ENCODE data around the gene ARL13A.

DNA sequence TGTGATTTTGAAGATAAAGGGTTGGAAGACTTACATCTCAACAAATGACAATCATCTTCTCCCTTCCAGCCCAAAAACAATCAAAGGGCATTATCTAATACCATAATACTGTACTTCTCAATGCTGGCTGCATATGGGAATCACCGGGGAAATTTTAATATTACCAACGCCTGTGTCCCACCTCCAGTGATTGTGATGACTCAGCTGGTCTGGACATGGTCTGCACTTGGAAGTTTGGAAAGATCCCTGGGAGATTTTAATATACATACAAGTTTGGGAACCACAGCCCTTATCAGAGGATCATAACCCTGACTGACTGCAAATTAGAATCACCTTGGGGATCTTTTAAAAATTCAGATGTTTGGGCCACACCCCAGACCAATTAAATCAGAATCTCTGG, 29.9 kb downstream of the ARL13A start:
- TF ChIP-seq CHD4 (IDR thresholded peaks at IDR 0.05; ENCODE audit: borderline replicate concordance): no peak
- TF ChIP-seq SREBF2 (IDR thresholded peaks at IDR 0.05): no peak
- TF ChIP-seq RNF2 (IDR thresholded peaks at IDR 0.05; ENCODE audit: borderline replicate concordance, low read depth): no peak
- no peak for TF ChIP-seq KDM5A (IDR thresholded peaks at IDR 0.05)
- TF ChIP-seq HDAC2 (IDR thresholded peaks at IDR 0.05): no peak
- TF ChIP-seq POLR2A (IDR thresholded peaks at IDR 0.05; ENCODE audit: low read length): no peak
- no peak for TF ChIP-seq CEBPB (IDR thresholded peaks at IDR 0.05)
- TF ChIP-seq, protein P1, sequence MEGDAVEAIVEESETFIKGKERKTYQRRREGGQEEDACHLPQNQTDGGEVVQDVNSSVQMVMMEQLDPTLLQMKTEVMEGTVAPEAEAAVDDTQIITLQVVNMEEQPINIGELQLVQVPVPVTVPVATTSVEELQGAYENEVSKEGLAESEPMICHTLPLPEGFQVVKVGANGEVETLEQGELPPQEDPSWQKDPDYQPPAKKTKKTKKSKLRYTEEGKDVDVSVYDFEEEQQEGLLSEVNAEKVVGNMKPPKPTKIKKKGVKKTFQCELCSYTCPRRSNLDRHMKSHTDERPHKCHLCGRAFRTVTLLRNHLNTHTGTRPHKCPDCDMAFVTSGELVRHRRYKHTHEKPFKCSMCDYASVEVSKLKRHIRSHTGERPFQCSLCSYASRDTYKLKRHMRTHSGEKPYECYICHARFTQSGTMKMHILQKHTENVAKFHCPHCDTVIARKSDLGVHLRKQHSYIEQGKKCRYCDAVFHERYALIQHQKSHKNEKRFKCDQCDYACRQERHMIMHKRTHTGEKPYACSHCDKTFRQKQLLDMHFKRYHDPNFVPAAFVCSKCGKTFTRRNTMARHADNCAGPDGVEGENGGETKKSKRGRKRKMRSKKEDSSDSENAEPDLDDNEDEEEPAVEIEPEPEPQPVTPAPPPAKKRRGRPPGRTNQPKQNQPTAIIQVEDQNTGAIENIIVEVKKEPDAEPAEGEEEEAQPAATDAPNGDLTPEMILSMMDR (IDR thresholded peaks at IDR 0.05): no peak
- TF ChIP-seq JUN (IDR thresholded peaks at IDR 0.05): no peak
- TF ChIP-seq, protein P2, sequence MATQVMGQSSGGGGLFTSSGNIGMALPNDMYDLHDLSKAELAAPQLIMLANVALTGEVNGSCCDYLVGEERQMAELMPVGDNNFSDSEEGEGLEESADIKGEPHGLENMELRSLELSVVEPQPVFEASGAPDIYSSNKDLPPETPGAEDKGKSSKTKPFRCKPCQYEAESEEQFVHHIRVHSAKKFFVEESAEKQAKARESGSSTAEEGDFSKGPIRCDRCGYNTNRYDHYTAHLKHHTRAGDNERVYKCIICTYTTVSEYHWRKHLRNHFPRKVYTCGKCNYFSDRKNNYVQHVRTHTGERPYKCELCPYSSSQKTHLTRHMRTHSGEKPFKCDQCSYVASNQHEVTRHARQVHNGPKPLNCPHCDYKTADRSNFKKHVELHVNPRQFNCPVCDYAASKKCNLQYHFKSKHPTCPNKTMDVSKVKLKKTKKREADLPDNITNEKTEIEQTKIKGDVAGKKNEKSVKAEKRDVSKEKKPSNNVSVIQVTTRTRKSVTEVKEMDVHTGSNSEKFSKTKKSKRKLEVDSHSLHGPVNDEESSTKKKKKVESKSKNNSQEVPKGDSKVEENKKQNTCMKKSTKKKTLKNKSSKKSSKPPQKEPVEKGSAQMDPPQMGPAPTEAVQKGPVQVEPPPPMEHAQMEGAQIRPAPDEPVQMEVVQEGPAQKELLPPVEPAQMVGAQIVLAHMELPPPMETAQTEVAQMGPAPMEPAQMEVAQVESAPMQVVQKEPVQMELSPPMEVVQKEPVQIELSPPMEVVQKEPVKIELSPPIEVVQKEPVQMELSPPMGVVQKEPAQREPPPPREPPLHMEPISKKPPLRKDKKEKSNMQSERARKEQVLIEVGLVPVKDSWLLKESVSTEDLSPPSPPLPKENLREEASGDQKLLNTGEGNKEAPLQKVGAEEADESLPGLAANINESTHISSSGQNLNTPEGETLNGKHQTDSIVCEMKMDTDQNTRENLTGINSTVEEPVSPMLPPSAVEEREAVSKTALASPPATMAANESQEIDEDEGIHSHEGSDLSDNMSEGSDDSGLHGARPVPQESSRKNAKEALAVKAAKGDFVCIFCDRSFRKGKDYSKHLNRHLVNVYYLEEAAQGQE (IDR thresholded peaks at IDR 0.05): no peak

Measured in A549 (cell line).